SK-N-SH treated with all-trans-retinoic acid at 6 μM for 48 hours (cell line): ENCODE data around the gene SORCS2.

Experiments used
- ATAC-seq: fragments of 200-7000 bp; cut with Tn5 transposase; 3 replicates; pipeline ENCODE4 v1.9.1; 2020; ENCODE audit warnings: mild to moderate bottlenecking, moderate library complexity
- ARNTL ChIP-seq: fragments of 450-650 bp; formaldehyde crosslinking; IDR thresholded peaks from 2 replicates; pipeline ENCODE4 v1.5.0; 2020; ENCODE audit warnings: low read depth, mild to moderate bottlenecking, moderate library complexity, borderline replicate concordance
- BACH2 ChIP-seq: fragments of 250-450 bp; sonication (Bioruptor Pico); IDR thresholded peaks from 2 replicates; pipeline ENCODE4 v1.9.0; 2021; ENCODE audit warnings: mild to moderate bottlenecking, borderline replicate concordance
- CREB5 ChIP-seq: fragments of 250-450 bp; sonication (Bioruptor Pico); IDR thresholded peaks from 2 replicates; pipeline ENCODE4 v1.5.1; 2020; ENCODE audit warnings: low read depth, mild to moderate bottlenecking, moderate library complexity
- CSDC2 ChIP-seq: fragments of 250-450 bp; sonication (Bioruptor Pico); IDR thresholded peaks from 2 replicates; pipeline ENCODE4 v1.5.0; 2020; ENCODE audit warnings: mild to moderate bottlenecking, moderate library complexity
- CSRNP3 ChIP-seq: fragments of 250-450 bp; sonication (Bioruptor Pico); IDR thresholded peaks from 2 replicates; pipeline ENCODE4 v1.5.1; 2021; ENCODE audit warnings: mild to moderate bottlenecking, moderate library complexity
- ESRRG ChIP-seq: fragments of 250-450 bp; sonication (Bioruptor Pico); IDR thresholded peaks from 2 replicates; pipeline ENCODE4 v1.6.1; 2021; ENCODE audit warnings: mild to moderate bottlenecking
- GLIS3 ChIP-seq: fragments of 250-450 bp; sonication (Bioruptor Pico); IDR thresholded peaks from 2 replicates; pipeline ENCODE4 v1.5.0; 2020; ENCODE audit warnings: mild to moderate bottlenecking, moderate library complexity
- ISL1 ChIP-seq: fragments of 250-450 bp; sonication (Bioruptor Pico); IDR thresholded peaks from 2 replicates; pipeline ENCODE4 v2.1.2; 2022; ENCODE audit warnings: mild to moderate bottlenecking, moderate library complexity
- OSR1 ChIP-seq: fragments of 250-450 bp; sonication (Bioruptor Pico); IDR thresholded peaks from 2 replicates; pipeline ENCODE4 v1.8.0; 2022; ENCODE audit warnings: moderate library complexity, mild to moderate bottlenecking, inconsistent platforms
- PATZ1 ChIP-seq: fragments of 250-450 bp; sonication (Bioruptor Pico); IDR thresholded peaks from 2 replicates; pipeline ENCODE4 v1.8.0; 2020; ENCODE audit warnings: mild to moderate bottlenecking, moderate library complexity, borderline replicate concordance
- POU6F1 ChIP-seq: fragments of 250-450 bp; sonication (Bioruptor Pico); IDR thresholded peaks from 2 replicates; pipeline ENCODE4 v1.8.0; 2021; ENCODE audit warnings: low read depth, mild to moderate bottlenecking, moderate library complexity, borderline replicate concordance
- PPARA ChIP-seq: fragments of 250-450 bp; sonication (Bioruptor Pico); IDR thresholded peaks from 2 replicates; pipeline ENCODE4 v1.5.0; 2020; ENCODE audit warnings: mild to moderate bottlenecking, borderline replicate concordance
- TCF4 ChIP-seq: fragments of 250-450 bp; sonication (Bioruptor Pico); IDR thresholded peaks from 2 replicates; pipeline ENCODE4 v1.8.0; 2021; ENCODE audit warnings: mild to moderate bottlenecking, moderate library complexity, borderline replicate concordance
- TOX ChIP-seq: fragments of 250-450 bp; sonication (Bioruptor Pico); IDR thresholded peaks from 2 replicates; pipeline ENCODE4 v1.8.0; 2021; ENCODE audit warnings: mild to moderate bottlenecking, moderate library complexity, borderline replicate concordance
- TSHZ2 ChIP-seq: fragments of 250-450 bp; sonication (Bioruptor Pico); IDR thresholded peaks from 2 replicates; pipeline ENCODE4 v1.5.0; 2020; ENCODE audit warnings: mild to moderate bottlenecking, moderate library complexity
- ZC3H10 ChIP-seq: fragments of 250-450 bp; sonication (Bioruptor Pico); IDR thresholded peaks from 2 replicates; pipeline ENCODE4 v1.5.1; 2021; ENCODE audit warnings: mild to moderate bottlenecking, moderate library complexity
- ZFP3 ChIP-seq: fragments of 250-450 bp; sonication (Bioruptor Pico); IDR thresholded peaks from 2 replicates; pipeline ENCODE4 v1.5.0; 2020; ENCODE audit warnings: mild to moderate bottlenecking, moderate library complexity
- ZFP30 ChIP-seq: fragments of 450-650 bp; formaldehyde crosslinking; IDR thresholded peaks from 2 replicates; pipeline ENCODE4 v1.5.0; 2022; ENCODE audit warnings: mild to moderate bottlenecking, moderate library complexity
- ZNF565 ChIP-seq: fragments of 450-650 bp; formaldehyde crosslinking; conservative IDR thresholded peaks from 2 replicates; pipeline ENCODE4 v1.5.0; 2020; ENCODE audit warnings: low read depth, mild to moderate bottlenecking, moderate library complexity
- ZNF70 ChIP-seq: fragments of 450-650 bp; formaldehyde crosslinking; IDR thresholded peaks from 2 replicates; pipeline ENCODE4 v1.5.0; 2020; ENCODE audit warnings: mild to moderate bottlenecking, moderate library complexity
- ZNF8 ChIP-seq: fragments of 450-650 bp; formaldehyde crosslinking; IDR thresholded peaks from 2 replicates; pipeline ENCODE4 v1.5.0; 2020; ENCODE audit warnings: mild to moderate bottlenecking, moderate library complexity

The SORCS2 gene

GRCh38 chr4:7727749-7728148, 535.4 kb downstream of the SORCS2 start (continued):
- no peak for TF ChIP-seq PATZ1 (CRISPR knock-in tag)

GRCh38 chr4:7731437-7731836, 539.1 kb downstream of the SORCS2 start:
- no peak for ATAC-seq
- TF ChIP-seq ZNF70 (CRISPR knock-in tag) = no peak
- TF ChIP-seq ZNF565 (CRISPR knock-in tag) = no peak
- TF ChIP-seq OSR1 = no peak
- TF ChIP-seq CREB5 = no peak
- TF ChIP-seq POU6F1 (CRISPR knock-in tag) = no peak
- TF ChIP-seq BACH2 = no peak
- no peak for TF ChIP-seq TSHZ2
- TF ChIP-seq PATZ1 (CRISPR knock-in tag) = no peak
- no peak for TF ChIP-seq GLIS3
- TF ChIP-seq ISL1 (CRISPR knock-in tag) = no peak
- no peak for TF ChIP-seq ESRRG (CRISPR knock-in tag)
- TF ChIP-seq CSDC2 (CRISPR knock-in tag) = no peak
- no peak for TF ChIP-seq ZFP3 (CRISPR knock-in tag)
- TF ChIP-seq PPARA = no peak
- no peak for TF ChIP-seq TOX (CRISPR knock-in tag)
- no peak for TF ChIP-seq ZFP30 (CRISPR knock-in tag)

- TF ChIP-seq ZNF565 (CRISPR knock-in tag) = no peak
- no peak for TF ChIP-seq PPARA
- no peak for TF ChIP-seq ZFP3 (CRISPR knock-in tag)
- TF ChIP-seq ZNF8 = no peak
- TF ChIP-seq TOX (CRISPR knock-in tag) = no peak
- no peak for TF ChIP-seq BACH2
- no peak for TF ChIP-seq ZC3H10 (CRISPR knock-in tag)
- TF ChIP-seq CSDC2 (CRISPR knock-in tag) = no peak
- TF ChIP-seq ESRRG (CRISPR knock-in tag) = no peak
- no peak for TF ChIP-seq CREB5
- TF ChIP-seq ISL1 (CRISPR knock-in tag) = no peak
- TF ChIP-seq TSHZ2 = no peak
- no peak for TF ChIP-seq ARNTL
- no peak for TF ChIP-seq ZNF70 (CRISPR knock-in tag)
- no peak for TF ChIP-seq TCF4 (CRISPR knock-in tag)
- no peak for TF ChIP-seq CSRNP3 (CRISPR knock-in tag)
- no peak for ATAC-seq
Measured at GRCh38 chr4:7732263-7732662, 539.9 kb downstream of the SORCS2 start.
